Posterior cingulate gyrus (tissue), 11 donors: ENCODE data around the gene ERI3.
"Not testable (repeated sequence)": the region's sequence is repeated elsewhere in the genome, so short reads cannot be mapped to it uniquely, and the experiment has no call there.

Source experiments
- DNase-seq, 10 donors: peaks; one replicate each; pipeline versions ENCODE4 v3.0.0 to v3.0.0-alpha.2; 2020 to 2021; ENCODE audit warnings: mixed read lengths in 3 of 10
- intact Hi-C: fragments of 100-400 bp; cut with DNase I; formaldehyde crosslinking; loops from one replicate; pipeline ENCODE4 v1.15.1; 2023

Gene ERI3

GRCh38 chr1:44220001-44220751 lies 134.9 kb downstream of the ERI3 start:
- DNase-seq: peak in 2 of 10 donors; percentile 79 to 85
- intact Hi-C loops: no loop called here

GRCh38 chr1:44219301-44219626 lies 135.8 kb downstream of the ERI3 start:
- intact Hi-C loops: loop anchor here (5.0 to 10.0 kb wide), 3 partner anchors 214 to 433 kb away; no protein-coding TSS in a partner anchor
- DNase-seq: no peak

GRCh38 chr1:44218503-44219300 lies 136.4 kb downstream of the ERI3 start:
- intact Hi-C loops: loop anchor here (5.0 to 10.0 kb wide), 3 partner anchors 214 to 434 kb away; no protein-coding TSS in a partner anchor
- no peak for DNase-seq

- peak; percentile 58 to 96 (median 82) for DNase-seq
These were observed 137.1 kb downstream of the ERI3 start for GRCh38 chr1:44217809-44218410.

GRCh38 chr1:44213222-44214112 lies 141.6 kb downstream of the ERI3 start, which contains the start of gene DMAP1:
Gene DMAP1, plus strand, starts transcription at chr1:44213471. Its CDS starts 283 bp downstream, at chr1:44213754.
- intact Hi-C loops: loop anchor here (10.0 kb wide), 2 partner anchors 209 to 381 kb away; no protein-coding TSS in a partner anchor
- peak; percentile 86 to 98 (median 91) for DNase-seq

More at GRCh38 chr1:44217809-44218410, 137.1 kb downstream of the ERI3 start:
- intact Hi-C loops: loop anchor here (2.0 to 10.0 kb wide), 4 partner anchors 77 to 434 kb away; no protein-coding TSS in a partner anchor

GRCh38 chr1:44212355-44213221 lies 142.5 kb downstream of the ERI3 start:
- no peak for DNase-seq
- intact Hi-C loops: loop anchor here (10.0 kb wide), 2 partner anchors 208 to 382 kb away; no protein-coding TSS in a partner anchor

GRCh38 chr1:44210595-44210994 lies 144.5 kb downstream of the ERI3 start:
- intact Hi-C loops: loop anchor here (10.0 kb wide), 2 partner anchors 206 to 384 kb away; no protein-coding TSS in a partner anchor
- DNase-seq: no peak

- intact Hi-C loops: no loop called here
These were observed 146.8 kb downstream of the ERI3 start for GRCh38 chr1:44208226-44208625.

GRCh38 chr1:44206545-44206944 lies 148.5 kb downstream of the ERI3 start:
- DNase-seq, intact Hi-C loops: not testable (repeated sequence)

More at GRCh38 chr1:44208226-44208625, 146.8 kb downstream of the ERI3 start:
- no peak for DNase-seq

- no peak for DNase-seq
- intact Hi-C loops: no loop called here
These were observed 154.7 kb downstream of the ERI3 start for GRCh38 chr1:44200336-44200735.

- no peak for DNase-seq
- intact Hi-C loops: no loop called here
These were observed 180.4 kb downstream of the ERI3 start for GRCh38 chr1:44174630-44175029.
